Trophoblast cell (in vitro differentiated cells and primary cell): Measurements from ENCODE around the gene LAMB1.

Source experiments
- DNase-seq, 2 donors: peaks; one replicate each; pipeline ENCODE4 v3.0.0-alpha.2; 2016
- H2AFZ ChIP-seq: 2 replicates; pipeline ENCODE4 v1.6.1; 2013; ENCODE audit warnings: low read length, moderate library complexity, mild to moderate bottlenecking; ENCODE audit not compliant: insufficient read depth, poor library complexity
- H2AK5ac ChIP-seq: 2 replicates; pipeline ENCODE4 v1.6.1; 2013; ENCODE audit warnings: mild to moderate bottlenecking, low read length
- H2BK120ac ChIP-seq: 2 replicates; pipeline ENCODE4 v1.6.1; 2013; ENCODE audit warnings: low read length, mild to moderate bottlenecking, moderate library complexity; ENCODE audit not compliant: insufficient read depth, poor library complexity
- H2BK12ac ChIP-seq: 2 replicates; pipeline ENCODE4 v1.6.1; 2013; ENCODE audit warnings: mild to moderate bottlenecking, low read length, moderate library complexity
- H2BK5ac ChIP-seq: 2 replicates; pipeline ENCODE4 v1.6.1; 2013; ENCODE audit warnings: low read length, low read depth, moderate library complexity, mild to moderate bottlenecking; ENCODE audit not compliant: poor library complexity
- H3K14ac ChIP-seq: 2 replicates; pipeline ENCODE4 v1.6.1; 2013; ENCODE audit warnings: mild to moderate bottlenecking, low read length
- H3K18ac ChIP-seq: 2 replicates; pipeline ENCODE4 v1.6.1; 2013; ENCODE audit warnings: mild to moderate bottlenecking, low read length
- H3K23ac ChIP-seq: 2 replicates; pipeline ENCODE4 v1.6.1; 2013; ENCODE audit warnings: low read length
- H3K27ac ChIP-seq: 2 replicates; pipeline ENCODE4 v1.5.1; 2013; ENCODE audit warnings: low read depth, mild to moderate bottlenecking, inconsistent platforms, low read length, moderate library complexity
- H3K27me3 ChIP-seq: 2 replicates; pipeline ENCODE4 v1.6.1; 2013; ENCODE audit warnings: inconsistent platforms, mild to moderate bottlenecking, low read length, moderate library complexity; ENCODE audit not compliant: insufficient read depth
- H3K36me3 ChIP-seq, 2 experiments: 1 replicate in 1 of 2; 2 replicates in 1 of 2; pipeline ENCODE4 v1.6.1; 2013; ENCODE audit warnings: low read length in 2 of 2, mild to moderate bottlenecking in 2 of 2, moderate library complexity in 1 of 2; ENCODE audit not compliant: insufficient read depth in 2 of 2, control insufficient read depth in 1 of 2
- H3K4ac ChIP-seq: 2 replicates; pipeline ENCODE4 v1.6.1; 2013; ENCODE audit warnings: low read depth, mild to moderate bottlenecking, low read length, moderate library complexity
- H3K4me1 ChIP-seq, 2 experiments: 1 replicate in 1 of 2; 2 replicates in 1 of 2; pipeline ENCODE4 v1.6.1; 2013; ENCODE audit warnings: low read length in 2 of 2, mild to moderate bottlenecking in 2 of 2, moderate library complexity in 1 of 2; ENCODE audit not compliant: insufficient read depth in 2 of 2, control insufficient read depth in 1 of 2
- H3K4me2 ChIP-seq: 2 replicates; pipeline ENCODE4 v1.6.1; 2013; ENCODE audit warnings: inconsistent platforms, mild to moderate bottlenecking, low read length, moderate library complexity
- H3K4me3 ChIP-seq: 2 replicates; pipeline ENCODE4 v1.5.1; 2013; ENCODE audit warnings: mild to moderate bottlenecking, low read depth, low read length, inconsistent platforms
- H3K79me1 ChIP-seq: one replicate; pipeline ENCODE4 v1.6.1; 2013; ENCODE audit warnings: low read length
- H3K79me2 ChIP-seq: 2 replicates; pipeline ENCODE4 v1.6.1; 2013; ENCODE audit warnings: low read length, mild to moderate bottlenecking; ENCODE audit not compliant: control insufficient read depth, insufficient read depth, poor library complexity
- H3K9ac ChIP-seq: 2 replicates; pipeline ENCODE4 v1.6.1; 2013; ENCODE audit warnings: mild to moderate bottlenecking, low read length
- H3K9me3 ChIP-seq: 2 replicates; pipeline ENCODE4 v1.6.1; 2013; ENCODE audit warnings: low read depth, mild to moderate bottlenecking, control low read depth, inconsistent platforms, low read length; ENCODE audit not compliant: insufficient read depth
- H4K12ac ChIP-seq: 2 replicates; pipeline ENCODE4 v1.6.1; 2013; ENCODE audit warnings: low read depth, mild to moderate bottlenecking, low read length, moderate library complexity
- H4K8ac ChIP-seq: 2 replicates; pipeline ENCODE4 v1.6.1; 2013; ENCODE audit warnings: low read depth, mild to moderate bottlenecking, low read length, moderate library complexity
- H4K91ac ChIP-seq: one replicate; pipeline ENCODE4 v1.6.1; 2013; ENCODE audit warnings: low read depth, mild to moderate bottlenecking, low read length, moderate library complexity
- WGBS: extraction: QIAGEN DNeasy Blood & Tissue Kit; methylation state at CpG from one replicate; pipeline ENCODE4 v1.1.7; 2013; ENCODE audit warnings: missing lambda C conversion rate; ENCODE audit not compliant: insufficient read length, insufficient coverage; ENCODE audit errors: extremely low coverage; 5-methylcytosine and 5-hydroxymethylcytosine counted together

Gene LAMB1

DNA sequence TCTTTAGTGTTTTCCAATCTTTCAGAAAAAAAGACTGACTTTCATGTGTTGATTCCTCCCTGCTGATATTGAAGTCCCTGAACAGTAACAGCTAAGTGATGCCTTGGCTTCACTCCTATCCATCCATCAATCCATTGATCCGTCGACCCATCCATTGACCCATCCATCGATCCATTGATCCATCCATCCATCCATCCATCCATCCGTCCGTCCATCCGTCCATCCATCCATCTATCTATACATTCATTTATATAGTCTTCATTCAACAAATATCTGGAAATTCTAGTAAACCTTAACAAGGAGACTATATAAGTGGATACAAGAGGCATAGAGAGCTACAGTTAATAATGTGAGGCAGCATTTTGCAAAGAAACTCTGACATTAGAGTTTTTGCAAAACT is 21.6 kb upstream of the LAMB1 start:
- H3K9ac ChIP-seq, result no peak overlapping the region
- peaks cover under 1% of the 10 kb centered on the region in 2 experiments for H3K4me1 ChIP-seq
- no peaks in the 10 kb centered on the region for H3K9me3 ChIP-seq
- no peak overlapping the region for H2AFZ ChIP-seq
- no peak overlapping the region for H2BK12ac ChIP-seq
- no peak overlapping the region for H3K18ac ChIP-seq
- H4K91ac ChIP-seq, result no peak overlapping the region
- H3K4me3 ChIP-seq, result no peak overlapping the region
- WGBS, result 100% methylated on average over 4 of the region's 6 CpGs
- no peak for DNase-seq
- peaks cover 2% of the 10 kb centered on the region for H3K79me1 ChIP-seq
- H4K8ac ChIP-seq, result no peak overlapping the region
- no peak overlapping the region for H3K4me2 ChIP-seq
- no peak overlapping the region for H3K14ac ChIP-seq
- no peak overlapping the region for H2BK5ac ChIP-seq
- no peaks in the 10 kb centered on the region for H3K27me3 ChIP-seq
- H2BK120ac ChIP-seq, result no peak overlapping the region
- H3K36me3 ChIP-seq, result no peaks in the 10 kb centered on the region
- no peak overlapping the region for H4K12ac ChIP-seq
- no peak overlapping the region for H2AK5ac ChIP-seq
- H3K23ac ChIP-seq, result no peak overlapping the region
- no peak overlapping the region for H3K27ac ChIP-seq
- H3K79me2 ChIP-seq, result no peaks in the 10 kb centered on the region
- H3K4ac ChIP-seq, result no peak overlapping the region

DNA sequence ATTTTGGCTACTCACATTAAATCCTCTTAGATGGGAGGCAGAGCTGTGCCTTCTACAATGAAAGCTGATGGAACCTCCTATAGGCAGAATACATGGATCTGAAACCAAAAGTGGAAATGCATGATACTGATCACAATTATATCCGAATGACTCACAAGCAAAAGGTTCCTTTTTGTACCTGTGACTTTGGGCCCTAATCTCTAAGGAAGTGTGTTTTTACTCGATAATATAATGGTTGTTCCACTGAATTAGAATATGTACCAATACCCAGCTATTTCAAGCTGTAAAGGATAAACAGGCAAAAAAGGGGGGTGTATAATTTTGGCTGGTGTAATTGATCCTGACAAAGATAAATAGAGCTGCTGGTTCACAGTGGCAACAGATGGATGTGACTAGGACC is 17.6 kb upstream of the LAMB1 start:
- no peak overlapping the region for H3K18ac ChIP-seq
- H3K4me2 ChIP-seq, result no peak overlapping the region
- no peak overlapping the region for H2BK12ac ChIP-seq
- no peak overlapping the region for H3K14ac ChIP-seq
- no peak overlapping the region for H4K8ac ChIP-seq
- no peaks in the 10 kb centered on the region for H3K27me3 ChIP-seq
- no peak overlapping the region for H3K4ac ChIP-seq
- no peak overlapping the region for H3K9ac ChIP-seq
- H3K79me2 ChIP-seq, result no peaks in the 10 kb centered on the region
- no peak overlapping the region for H3K27ac ChIP-seq
- no peak overlapping the region for H4K12ac ChIP-seq
- no CpG with 5 or more reads among the region's 2 CpGs for WGBS
- H3K79me1 ChIP-seq, result no peaks in the 10 kb centered on the region
- H3K23ac ChIP-seq, result no peak overlapping the region
- no peak overlapping the region for H2AFZ ChIP-seq
- no peak overlapping the region for H2BK5ac ChIP-seq
- no peak overlapping the region for H2AK5ac ChIP-seq
- no peaks in the 10 kb centered on the region for H3K9me3 ChIP-seq
- no peaks in the 10 kb centered on the region for H3K36me3 ChIP-seq
- H4K91ac ChIP-seq, result no peak overlapping the region
- H2BK120ac ChIP-seq, result no peak overlapping the region
- no peak overlapping the region for H3K4me3 ChIP-seq
- H3K4me1 ChIP-seq, result no peaks in the 10 kb centered on the region
- DNase-seq, result no peak

- Histone ChIP-seq H2AK5ac (no peak overlapping the region), H4K91ac (no peak overlapping the region), H3K79me2 (no peaks in the 10 kb centered on the region), H3K36me3 (no peaks in the 10 kb centered on the region), H2BK120ac (no peak overlapping the region), H3K9ac (no peak overlapping the region), H2BK5ac (no peak overlapping the region), H2AFZ (no peak overlapping the region), H3K4me2 (no peak overlapping the region), H3K27me3 (no peaks in the 10 kb centered on the region), H4K12ac (no peak overlapping the region), H3K14ac (no peak overlapping the region), H3K18ac (no peak overlapping the region), H2BK12ac (no peak overlapping the region), H4K8ac (no peak overlapping the region), H3K4ac (no peak overlapping the region), H3K79me1 (no peaks in the 10 kb centered on the region), H3K9me3 (no peaks in the 10 kb centered on the region), H3K4me1 (no peaks in the 10 kb centered on the region), H3K27ac (no peak overlapping the region), H3K23ac (no peak overlapping the region), H3K4me3 (no peak overlapping the region)
- no CpG with 5 or more reads among the region's 4 CpGs for WGBS
- no peak for DNase-seq
Observed at GRCh38 chr7:108018668-108019067, 15.7 kb upstream of the LAMB1 start.

- Histone ChIP-seq H2BK5ac (no peak overlapping the region), H2BK12ac (no peak overlapping the region), H3K14ac (no peak overlapping the region), H3K9me3 (no peaks in the 10 kb centered on the region), H2BK120ac (no peak overlapping the region), H4K12ac (no peak overlapping the region), H3K36me3 (no peaks in the 10 kb centered on the region), H3K27me3 (no peaks in the 10 kb centered on the region), H4K91ac (no peak overlapping the region), H3K4ac (no peak overlapping the region), H2AK5ac (no peak overlapping the region), H4K8ac (no peak overlapping the region), H3K4me2 (no peak overlapping the region), H3K9ac (no peak overlapping the region), H3K4me3 (no peak overlapping the region), H3K27ac (no peak overlapping the region), H2AFZ (no peak overlapping the region), H3K4me1 (peaks cover 0 to 1% of the 10 kb centered on the region in 2 experiments), H3K18ac (no peak overlapping the region), H3K79me1 (no peaks in the 10 kb centered on the region), H3K79me2 (no peaks in the 10 kb centered on the region), H3K23ac (peak overlapping the region; percentile 7)
- no CpG with 5 or more reads among the region's 4 CpGs for WGBS
- no peak for DNase-seq
Observed at GRCh38 chr7:108017776-108018151, 14.8 kb upstream of the LAMB1 start.
